Nephron progenitor cell (in vitro differentiated cells): ENCODE results near the gene PLXNA4.

Experiments
- DNase-seq: peaks from one replicate; pipeline ENCODE4 v3.0.0; 2021
- H3K27ac Mint-ChIP-seq: 2 replicates; pipeline ENCODE4 v1.8.0; 2021; ENCODE audit warnings: mild to moderate bottlenecking, moderate library complexity, mixed read lengths
- H3K27me3 Mint-ChIP-seq: 2 replicates; pipeline ENCODE4 v1.8.0; 2021; ENCODE audit warnings: mild to moderate bottlenecking, low read depth, mixed read lengths; ENCODE audit not compliant: poor library complexity
- H3K36me3 Mint-ChIP-seq: 2 replicates; pipeline ENCODE4 v1.8.0; 2021; ENCODE audit warnings: low read depth, mixed read lengths
- H3K4me1 Mint-ChIP-seq: 2 replicates; pipeline ENCODE4 v1.8.0; 2021; ENCODE audit warnings: mixed read lengths
- H3K4me3 Mint-ChIP-seq: 2 replicates; pipeline ENCODE4 v1.8.0; 2021; ENCODE audit warnings: mild to moderate bottlenecking, moderate library complexity, mixed read lengths
- H3K9me3 Mint-ChIP-seq: 2 replicates; pipeline ENCODE4 v1.8.0; 2021; ENCODE audit warnings: mild to moderate bottlenecking, moderate library complexity, mixed read lengths
- CTCF ChIP-seq: fragments of 200-600 bp; sonication (generic); IDR thresholded peaks from 2 replicates; pipeline ENCODE4 v1.5.0; 2021; ENCODE audit warnings: antibody characterized with exemption

PLXNA4 gene

GRCh38 chr7:132430861-132431822 lies 145.1 kb downstream of the PLXNA4 start:
- no peaks in the 10 kb centered on the region for H3K36me3 Mint-ChIP-seq
- H3K4me3 Mint-ChIP-seq = no peak overlapping the region
- peaks cover 66% of the 10 kb centered on the region for H3K27me3 Mint-ChIP-seq
- no peak for TF ChIP-seq CTCF
- H3K27ac Mint-ChIP-seq = no peak overlapping the region
- DNase-seq = no peak
- H3K9me3 Mint-ChIP-seq = no peaks in the 10 kb centered on the region
- H3K4me1 Mint-ChIP-seq = peaks cover 52% of the 10 kb centered on the region

GRCh38 chr7:132430041-132430855 lies 146.0 kb downstream of the PLXNA4 start:
- Mint-ChIP-seq H3K36me3 (no peaks in the 10 kb centered on the region), H3K4me3 (no peak overlapping the region), H3K27me3 (peaks cover 58% of the 10 kb centered on the region), H3K27ac (no peak overlapping the region), H3K9me3 (no peaks in the 10 kb centered on the region), H3K4me1 (peaks cover 59% of the 10 kb centered on the region)
- no peak for DNase-seq
- TF ChIP-seq CTCF = no peak

DNA sequence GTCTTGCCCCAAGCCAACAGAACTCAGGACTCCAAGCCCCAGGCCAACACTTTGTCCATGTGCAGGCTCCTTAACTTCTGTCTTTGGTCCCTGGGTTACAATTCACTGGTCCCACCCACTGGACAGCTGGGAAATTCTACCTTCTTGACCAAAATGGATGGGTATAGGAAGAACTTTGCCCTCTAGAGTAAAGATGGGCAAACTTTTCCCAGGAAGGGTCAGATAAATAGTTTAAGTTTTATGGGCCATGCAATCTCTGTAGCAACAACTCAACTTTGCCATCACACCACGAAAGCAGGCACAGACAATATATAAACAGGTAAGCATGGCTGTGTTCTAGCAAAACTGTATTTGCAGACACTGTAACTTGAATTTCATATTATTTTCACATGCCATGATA lies 147.1 kb downstream of the PLXNA4 start:
- no peak for DNase-seq
- Mint-ChIP-seq H3K4me1 (peaks cover 65% of the 10 kb centered on the region), H3K9me3 (no peaks in the 10 kb centered on the region), H3K27ac (no peak overlapping the region), H3K36me3 (no peaks in the 10 kb centered on the region), H3K4me3 (no peak overlapping the region), H3K27me3 (peaks cover 47% of the 10 kb centered on the region)
- no peak for TF ChIP-seq CTCF

DNA sequence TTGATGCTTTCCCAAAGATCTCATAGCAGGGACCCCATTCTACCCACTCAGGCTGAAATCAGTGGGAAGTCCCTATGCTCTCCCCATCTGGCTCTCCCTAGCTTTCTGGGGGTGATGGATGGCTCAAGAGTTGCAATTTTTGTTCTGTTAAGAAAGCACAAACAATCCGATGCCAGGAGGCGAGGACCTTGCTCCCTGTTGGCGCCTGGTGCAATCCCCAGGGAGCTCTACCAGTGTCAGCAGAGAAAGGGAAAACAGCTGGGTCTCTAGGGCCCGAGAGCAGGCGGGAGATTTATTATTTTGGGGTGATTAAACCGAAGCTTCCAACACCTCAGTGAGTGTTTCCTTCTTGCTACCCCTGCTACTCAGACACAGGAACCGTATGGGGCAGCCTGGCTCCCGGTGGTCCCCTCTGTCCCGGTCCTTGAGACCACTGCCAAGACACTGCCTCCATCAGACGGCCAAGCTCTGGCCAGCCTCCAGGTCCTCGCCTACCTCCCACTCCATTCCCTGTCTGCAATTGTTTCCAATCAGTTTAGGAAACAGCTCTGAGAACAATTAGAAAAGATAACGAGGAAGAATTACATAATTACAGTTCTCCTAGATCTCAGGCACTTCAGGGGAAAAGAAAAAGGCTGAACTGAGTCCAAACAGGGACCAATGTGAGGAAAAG lies 147.9 kb downstream of the PLXNA4 start:
- H3K27ac Mint-ChIP-seq = no peak overlapping the region
- no peaks in the 10 kb centered on the region for H3K9me3 Mint-ChIP-seq
- H3K36me3 Mint-ChIP-seq = no peaks in the 10 kb centered on the region
- DNase-seq = no peak
- H3K4me3 Mint-ChIP-seq = no peak overlapping the region
- TF ChIP-seq CTCF = no peak
- peaks cover 73% of the 10 kb centered on the region for H3K4me1 Mint-ChIP-seq
- peaks cover 40% of the 10 kb centered on the region for H3K27me3 Mint-ChIP-seq

DNA sequence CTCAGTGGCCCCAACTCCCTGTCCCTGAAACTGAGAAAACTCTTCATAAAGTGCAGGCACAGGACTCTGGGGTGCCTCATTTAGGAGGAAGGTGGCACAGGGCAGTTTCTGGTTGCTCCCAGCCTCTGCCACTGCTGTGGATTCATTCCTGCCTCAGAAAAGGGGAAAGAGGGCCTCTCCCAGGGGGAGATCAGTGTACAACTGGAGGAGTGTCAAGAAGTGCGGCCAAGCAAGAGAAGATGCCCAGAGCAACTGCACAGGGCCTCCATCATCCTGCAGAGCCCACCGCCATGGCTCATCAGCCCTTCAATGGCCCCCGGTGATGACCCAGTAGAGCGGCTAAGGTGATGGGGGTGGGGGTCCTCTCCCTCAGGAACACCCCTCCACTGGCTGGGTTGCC lies 150.3 kb downstream of the PLXNA4 start:
- peaks cover 5% of the 10 kb centered on the region for H3K36me3 Mint-ChIP-seq
- H3K27me3 Mint-ChIP-seq = peaks cover 40% of the 10 kb centered on the region
- peaks cover 6% of the 10 kb centered on the region for H3K9me3 Mint-ChIP-seq
- peak overlapping the region; percentile 51 for H3K4me3 Mint-ChIP-seq
- peak; percentile 23 for DNase-seq
- no peak for TF ChIP-seq CTCF
- H3K4me1 Mint-ChIP-seq = peaks cover 98% of the 10 kb centered on the region
- H3K27ac Mint-ChIP-seq = peak overlapping the region; percentile 95
